Testis (tissue), 2 donors: Measurements from ENCODE around the gene EDIL3.

Experiments
- CTCF ChIP-seq, 3 experiments: fragments of 450-650 bp in 2 of 3; fragments of 200-600 bp in 1 of 3; sonication (generic) in 1 of 3; IDR thresholded peaks; one replicate each; pipeline ENCODE4 v1.5.1; 2016 to 2019; ENCODE audit warnings: antibody characterized with exemption in 3 of 3, mild to moderate bottlenecking in 2 of 3, moderate library complexity in 1 of 3
- POLR2A ChIP-seq: fragments of 450-650 bp; IDR thresholded peaks from one replicate; pipeline ENCODE4 v1.6.1; 2017; ENCODE audit warnings: antibody characterized with exemption, mild to moderate bottlenecking, moderate library complexity

GRCh38 chr5:84253946-84254345 is 130.7 kb downstream of the EDIL3 start:
- no peak for TF ChIP-seq POLR2A
- TF ChIP-seq CTCF (IDR thresholded peaks at IDR 0.05) = no peak
